Smooth muscle cell (in vitro differentiated cells): Measurements from ENCODE around the gene ZNF132. TPM values are rescaled to one million over a fixed set of nuclear protein-coding genes. Genes with fewer than 3 reads are reported as not detected.
A peak's percentile ranks its signal among the peaks of the same experiment; 100 is the strongest.

Source experiments
- DNase-seq: peaks from one replicate; lab custom pipeline; 2025; ENCODE audit not compliant: unreplicated experiment; lab: John Stamatoyannopoulos, UW
- H2AFZ ChIP-seq: fragments of 200-600 bp; sonication (generic); 2 replicates; pipeline ENCODE4 v1.6.0; 2016; ENCODE audit warnings: antibody characterized with exemption, low read depth, mild to moderate bottlenecking
- H3F3A ChIP-seq: fragments of 200-600 bp; sonication (generic); 2 replicates; pipeline ENCODE4 v1.6.0; 2017; ENCODE audit warnings: antibody characterized with exemption, low read depth
- H3K27ac ChIP-seq: fragments of 200-600 bp; sonication (generic); 2 replicates; pipeline ENCODE4 v1.5.1; 2016; ENCODE audit warnings: low read depth, mild to moderate bottlenecking
- H3K27me3 ChIP-seq: fragments of 200-600 bp; sonication (generic); 2 replicates; pipeline ENCODE4 v1.6.1; 2016; ENCODE audit warnings: low read depth, mild to moderate bottlenecking
- H3K36me3 ChIP-seq: fragments of 200-600 bp; sonication (generic); 2 replicates; pipeline ENCODE4 v1.5.1; 2016; ENCODE audit warnings: low read depth
- H3K4me1 ChIP-seq: fragments of 200-600 bp; sonication (generic); 2 replicates; pipeline ENCODE4 v1.5.1; 2016; ENCODE audit warnings: low read depth
- H3K4me2 ChIP-seq: fragments of 200-600 bp; sonication (generic); 2 replicates; pipeline ENCODE4 v1.6.0; 2016; ENCODE audit warnings: mild to moderate bottlenecking
- H3K4me3 ChIP-seq: fragments of 200-600 bp; sonication (generic); 2 replicates; pipeline ENCODE4 v1.5.1; 2016; ENCODE audit warnings: mild to moderate bottlenecking
- H3K79me2 ChIP-seq: fragments of 200-600 bp; sonication (generic); 2 replicates; pipeline ENCODE4 v1.6.0; 2016; ENCODE audit warnings: low read depth, mild to moderate bottlenecking
- H3K9ac ChIP-seq: fragments of 200-600 bp; sonication (generic); 2 replicates; pipeline ENCODE4 v1.6.0; 2016; ENCODE audit warnings: low read depth
- H3K9me3 ChIP-seq: fragments of 200-600 bp; sonication (generic); replicated peaks from 2 replicates; pipeline ENCODE4 v1.5.1; 2016; ENCODE audit warnings: low read depth
- H4K20me1 ChIP-seq: fragments of 200-600 bp; sonication (generic); 2 replicates; pipeline ENCODE4 v1.6.0; 2016; ENCODE audit warnings: low read depth
- CTCF ChIP-seq: fragments of 200-600 bp; sonication (generic); IDR thresholded peaks from 2 replicates; pipeline ENCODE4 v1.5.1; 2017; ENCODE audit warnings: borderline replicate concordance, mild to moderate bottlenecking, antibody characterized with exemption; ENCODE audit not compliant: insufficient read depth, poor library complexity, severe bottlenecking
- WGBS: methylation state at CpG from one replicate; pipeline ENCODE4 v1.1.7; 2016; ENCODE audit warnings: low lambda C conversion rate; 5-methylcytosine and 5-hydroxymethylcytosine counted together
- polyA plus RNA-seq: library from polyadenylated mRNA; unstranded; fragments of >200 nt; fragmentation: Nextera tagmentation; extraction: Ambion mirVana; gene quantifications from 2 replicates; pipeline ENCODE4 v1.2.1, GENCODE V29; 2016
- total RNA-seq: library from RNA; depleted of rRNA; stranded (reverse); fragments of >200 nt; gene quantifications from 2 replicates; pipeline ENCODE4 v1.2.3, GENCODE V29; 2014

The ZNF132 gene
- total and polyA plus RNA-seq, 2 experiments from 2014 or later, result 0.40 to 2.3 TPM

GRCh38 chr19:58417071-58417470 lies 22.9 kb downstream of the ZNF132 start:
- H3K9me3 ChIP-seq, result no peaks in the 10 kb centered on the region
- no peaks in the 10 kb centered on the region for H4K20me1 ChIP-seq
- no peak for TF ChIP-seq CTCF
- H3K27ac ChIP-seq, result no peak overlapping the region
- no peak overlapping the region for H3K9ac ChIP-seq
- H3K4me2 ChIP-seq, result no peak overlapping the region
- peaks cover 15% of the 10 kb centered on the region for H3K36me3 ChIP-seq
- WGBS, result 96% methylated on average over 7 of the region's 7 CpGs
- H2AFZ ChIP-seq, result no peak overlapping the region
- no peaks in the 10 kb centered on the region for H3K4me1 ChIP-seq
- H3K27me3 ChIP-seq, result no peaks in the 10 kb centered on the region
- H3K79me2 ChIP-seq, result peaks cover 16% of the 10 kb centered on the region
- no peak overlapping the region for H3K4me3 ChIP-seq
- no peaks in the 10 kb centered on the region for H3F3A ChIP-seq
- DNase-seq, result no peak

- Histone ChIP-seq H3K36me3 (peaks cover 15% of the 10 kb centered on the region), H3K79me2 (peaks cover 18% of the 10 kb centered on the region), H3K9ac (no peak overlapping the region), H3K4me2 (no peak overlapping the region), H2AFZ (no peak overlapping the region), H3K27me3 (no peaks in the 10 kb centered on the region), H3K9me3 (no peaks in the 10 kb centered on the region), H3K4me1 (no peaks in the 10 kb centered on the region), H4K20me1 (no peaks in the 10 kb centered on the region), H3F3A (no peaks in the 10 kb centered on the region), H3K27ac (no peak overlapping the region), H3K4me3 (no peak overlapping the region)
- TF ChIP-seq CTCF, result no peak
- DNase-seq, result no peak
- WGBS, result 98% methylated on average over 5 of the region's 5 CpGs
Measured at GRCh38 chr19:58416604-58417003, 23.3 kb downstream of the ZNF132 start.

GRCh38 chr19:58409010-58409790 lies 30.8 kb downstream of the ZNF132 start:
- H3K79me2 ChIP-seq, result peaks cover 31% of the 10 kb centered on the region
- H3K4me1 ChIP-seq, result no peaks in the 10 kb centered on the region
- H3K9ac ChIP-seq, result peak overlapping the region; percentile 91
- peak overlapping the region; percentile 71 for H2AFZ ChIP-seq
- no peaks in the 10 kb centered on the region for H3F3A ChIP-seq
- no peak for DNase-seq
- no peaks in the 10 kb centered on the region for H3K36me3 ChIP-seq
- peak overlapping the region; percentile 96 for H3K4me2 ChIP-seq
- no peak for TF ChIP-seq CTCF
- no peaks in the 10 kb centered on the region for H3K27me3 ChIP-seq
- 11% methylated on average over 34 of the region's 34 CpGs for WGBS
- no peaks in the 10 kb centered on the region for H3K9me3 ChIP-seq
- H3K4me3 ChIP-seq, result peak overlapping the region; percentile 88
- no peaks in the 10 kb centered on the region for H4K20me1 ChIP-seq
- peak overlapping the region; percentile 85 for H3K27ac ChIP-seq
